Esophagus squamous epithelium (tissue), 4 donors: ENCODE measurements around the gene RPL19.

ENCODE experiments used
- POLR2A ChIP-seq, 4 donors: fragments of 450-650 bp; IDR thresholded peaks; one replicate each; pipeline ENCODE4 v1.6.1; 2017; ENCODE audit warnings: antibody characterized with exemption in 4 of 4, mild to moderate bottlenecking in 4 of 4, moderate library complexity in 3 of 4
- TF ChIP-seq, protein P1 (sequence below), 6 experiments: fragments of 450-650 bp in 4 of 6; fragments of 200-600 bp in 2 of 6; sonication (generic) in 2 of 6; IDR thresholded peaks; one replicate each; pipeline ENCODE4 v1.5.1; 2016 to 2019; ENCODE audit warnings: antibody characterized with exemption in 6 of 6, mild to moderate bottlenecking in 4 of 6, moderate library complexity in 4 of 6

DNA sequence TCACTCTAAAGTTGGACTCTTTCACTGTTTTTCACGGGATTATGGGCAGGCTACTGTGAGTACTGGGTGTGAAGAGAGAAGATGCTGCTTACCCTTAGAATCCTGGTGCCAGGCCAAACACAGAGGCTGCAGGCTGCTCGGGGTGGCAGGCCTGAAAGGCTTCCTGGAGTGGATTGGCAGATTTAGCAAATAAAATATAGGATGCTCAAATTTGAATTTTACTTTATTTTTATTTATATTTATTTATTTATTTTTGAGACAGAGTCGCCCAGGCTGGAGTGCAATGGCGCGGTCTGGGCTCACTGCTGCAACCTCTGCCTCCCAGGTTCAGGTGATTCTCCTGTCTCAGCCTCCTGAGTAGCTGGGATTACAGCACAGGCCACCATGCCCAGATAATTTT is 40.5 kb downstream of the RPL19 start:
- TF ChIP-seq, protein P1, sequence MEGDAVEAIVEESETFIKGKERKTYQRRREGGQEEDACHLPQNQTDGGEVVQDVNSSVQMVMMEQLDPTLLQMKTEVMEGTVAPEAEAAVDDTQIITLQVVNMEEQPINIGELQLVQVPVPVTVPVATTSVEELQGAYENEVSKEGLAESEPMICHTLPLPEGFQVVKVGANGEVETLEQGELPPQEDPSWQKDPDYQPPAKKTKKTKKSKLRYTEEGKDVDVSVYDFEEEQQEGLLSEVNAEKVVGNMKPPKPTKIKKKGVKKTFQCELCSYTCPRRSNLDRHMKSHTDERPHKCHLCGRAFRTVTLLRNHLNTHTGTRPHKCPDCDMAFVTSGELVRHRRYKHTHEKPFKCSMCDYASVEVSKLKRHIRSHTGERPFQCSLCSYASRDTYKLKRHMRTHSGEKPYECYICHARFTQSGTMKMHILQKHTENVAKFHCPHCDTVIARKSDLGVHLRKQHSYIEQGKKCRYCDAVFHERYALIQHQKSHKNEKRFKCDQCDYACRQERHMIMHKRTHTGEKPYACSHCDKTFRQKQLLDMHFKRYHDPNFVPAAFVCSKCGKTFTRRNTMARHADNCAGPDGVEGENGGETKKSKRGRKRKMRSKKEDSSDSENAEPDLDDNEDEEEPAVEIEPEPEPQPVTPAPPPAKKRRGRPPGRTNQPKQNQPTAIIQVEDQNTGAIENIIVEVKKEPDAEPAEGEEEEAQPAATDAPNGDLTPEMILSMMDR (IDR thresholded peaks at IDR 0.05): no peak
- TF ChIP-seq POLR2A (IDR thresholded peaks at IDR 0.05): no peak
